T47D (cell line): Measurements from ENCODE around the gene ATMIN.

Experiments used
- DNase-seq, 2 experiments: peaks; one replicate each; pipeline versions ENCODE4 v3.0.0 to v3.0.0-alpha.2; 2011 to 2012; ENCODE audit warnings: low read depth in 1 of 2, low spot score in 1 of 2
- JUND ChIP-seq: IDR thresholded peaks from 2 replicates; pipeline ENCODE4 v1.6.1; 2012; ENCODE audit warnings: low read depth
- in situ Hi-C: cut with HindIII; loops from 2 replicates; pipeline ENCODE4 v1.10.0; 2016; ENCODE audit warnings: low sequenced_read_pairs, low pct_unique_long_range_greater_than_20kb

ATMIN gene

DNA sequence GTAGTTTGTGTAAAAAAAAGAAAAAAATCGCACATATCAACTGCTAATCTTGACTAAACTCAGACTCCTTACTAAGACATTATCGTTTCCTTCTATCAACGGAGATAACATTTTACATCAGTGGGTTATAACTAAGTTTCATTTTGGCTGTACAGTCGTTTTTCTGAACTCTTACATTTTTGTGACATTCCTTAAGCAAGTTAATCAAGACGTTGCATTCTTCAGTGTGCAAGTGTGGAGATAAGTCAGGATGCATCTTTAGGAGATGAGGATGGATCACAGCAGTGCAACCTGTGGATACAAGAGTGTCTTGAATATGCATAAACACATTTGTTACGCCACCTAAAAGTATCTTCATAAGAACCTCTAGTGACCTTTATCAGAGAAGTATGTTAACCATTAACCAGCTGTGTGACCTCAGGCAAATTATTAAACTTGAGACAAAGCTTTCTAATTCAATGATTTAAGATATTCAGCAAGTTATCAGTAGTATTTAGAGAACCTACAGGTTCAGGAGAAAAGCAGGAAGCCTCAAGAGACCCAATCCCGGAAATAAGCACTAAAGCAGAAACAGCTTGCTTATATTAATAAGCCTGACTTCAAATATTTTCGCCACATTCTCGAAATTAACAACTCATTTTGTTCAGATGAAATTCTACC is 38.4 kb upstream of the ATMIN start:
- no peak for TF ChIP-seq JUND
- in situ Hi-C loops: no loop called here
- no peak for DNase-seq

GRCh38 chr16:80997964-80998620 is 37.5 kb upstream of the ATMIN start:
- in situ Hi-C loops: no loop called here
- no peak for DNase-seq
- no peak for TF ChIP-seq JUND

- no peak for DNase-seq
- in situ Hi-C loops: no loop called here
- no peak for TF ChIP-seq JUND
These were observed 34.8 kb upstream of the ATMIN start for GRCh38 chr16:81000873-81001272.

DNA sequence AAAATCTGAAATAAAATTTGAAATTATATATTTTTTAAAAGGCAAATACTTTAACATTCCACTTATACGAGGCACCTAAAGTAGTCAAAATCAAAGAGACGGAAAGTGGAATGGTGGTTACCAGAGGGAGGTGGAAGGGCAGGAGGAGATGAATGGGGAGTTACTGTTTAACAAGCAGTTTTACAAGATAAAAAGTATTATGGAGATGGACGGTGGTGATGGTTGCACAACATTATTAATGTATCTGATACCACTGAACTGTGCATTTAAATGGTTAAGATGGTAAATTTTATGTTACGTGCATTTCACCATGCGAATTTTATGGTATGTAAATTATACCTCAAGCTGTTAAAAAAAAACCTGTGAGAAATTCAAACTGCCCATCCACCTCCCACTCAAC is 34.3 kb upstream of the ATMIN start:
- DNase-seq: no peak
- in situ Hi-C loops: no loop called here
- TF ChIP-seq JUND: no peak

GRCh38 chr16:81003064-81003463 is 32.6 kb upstream of the ATMIN start:
- in situ Hi-C loops: no loop called here
- no peak for TF ChIP-seq JUND
- no peak for DNase-seq

DNA sequence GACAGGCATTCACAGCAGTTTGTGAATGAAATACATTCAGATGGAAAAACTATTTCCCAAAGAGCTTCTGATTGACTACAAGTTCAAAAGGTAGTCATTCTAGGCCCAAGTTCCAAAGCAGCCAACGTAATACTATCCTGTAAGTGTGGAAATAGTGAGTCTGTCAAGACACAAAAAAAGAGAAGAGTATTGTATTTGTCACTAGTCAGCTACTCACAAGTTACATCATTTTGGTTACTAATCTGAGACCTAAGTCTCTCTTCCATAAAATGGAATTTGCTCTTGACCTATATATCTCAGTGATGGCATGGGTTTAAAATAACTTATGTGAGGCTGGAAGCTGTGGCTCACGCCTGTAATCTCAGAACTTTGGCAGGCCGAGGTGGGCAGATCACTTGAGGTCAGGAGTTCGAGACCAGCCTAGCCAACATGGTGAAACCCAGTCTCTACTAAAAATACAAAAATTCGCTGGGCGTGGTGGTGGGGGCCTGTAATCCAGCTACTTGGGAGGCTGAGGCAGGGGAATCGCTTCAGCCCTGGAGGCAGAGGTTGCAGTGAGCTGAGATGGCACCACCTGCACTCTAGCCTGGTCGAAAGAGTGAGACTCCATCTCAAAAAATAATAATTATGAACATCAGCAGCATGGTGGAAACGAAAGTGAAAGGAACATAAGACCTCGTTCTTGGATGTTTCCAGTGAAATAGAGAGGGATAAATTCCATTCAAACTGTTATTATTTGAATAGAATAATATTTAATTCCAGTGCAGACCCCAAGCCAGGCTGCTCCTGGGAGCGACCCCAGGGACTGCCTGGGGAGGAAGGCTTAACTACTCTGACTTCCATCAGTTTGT is 31.8 kb upstream of the ATMIN start:
- DNase-seq: no peak
- in situ Hi-C loops: no loop called here
- no peak for TF ChIP-seq JUND

DNA sequence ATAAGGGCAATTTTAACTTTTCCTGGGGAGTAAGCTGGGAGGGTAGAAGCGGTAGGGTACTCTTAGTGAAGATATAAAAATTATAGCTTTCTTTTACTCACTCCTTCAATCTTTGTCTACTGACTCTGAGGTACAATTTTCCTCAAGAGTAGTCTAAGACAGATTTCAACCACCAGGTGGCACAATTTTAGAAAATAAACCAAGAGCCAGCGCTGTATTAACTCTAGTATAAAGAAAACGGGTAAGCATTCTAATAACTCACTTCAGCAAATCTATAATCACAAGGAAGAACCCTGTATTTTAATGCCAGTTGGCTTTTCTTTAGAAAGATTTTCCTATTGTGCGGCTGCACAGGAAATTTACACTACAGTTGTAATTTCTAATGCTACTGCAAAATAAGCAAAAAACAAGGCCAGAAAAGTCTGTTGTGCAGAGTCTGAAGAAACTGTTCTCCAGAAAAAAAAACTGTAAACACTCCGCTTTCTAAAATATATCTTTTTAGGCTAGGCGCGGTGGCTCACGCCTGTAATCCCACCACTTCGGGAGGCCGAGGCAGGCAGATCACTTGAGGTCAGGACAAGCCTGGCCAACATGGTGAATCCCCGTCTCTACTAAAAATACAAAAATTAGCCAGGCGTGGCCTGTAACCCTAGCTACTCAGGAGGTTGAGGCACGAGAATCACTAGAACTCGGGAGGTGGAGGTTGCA is 30.8 kb upstream of the ATMIN start:
- TF ChIP-seq JUND: no peak
- in situ Hi-C loops: no loop called here
- peak; percentile 24 to 82 for DNase-seq

- in situ Hi-C loops: no loop called here
- peak in 1 of 2 experiments; percentile 40 for DNase-seq
- no peak for TF ChIP-seq JUND
These were observed 30.0 kb upstream of the ATMIN start for GRCh38 chr16:81005610-81006161.

DNA sequence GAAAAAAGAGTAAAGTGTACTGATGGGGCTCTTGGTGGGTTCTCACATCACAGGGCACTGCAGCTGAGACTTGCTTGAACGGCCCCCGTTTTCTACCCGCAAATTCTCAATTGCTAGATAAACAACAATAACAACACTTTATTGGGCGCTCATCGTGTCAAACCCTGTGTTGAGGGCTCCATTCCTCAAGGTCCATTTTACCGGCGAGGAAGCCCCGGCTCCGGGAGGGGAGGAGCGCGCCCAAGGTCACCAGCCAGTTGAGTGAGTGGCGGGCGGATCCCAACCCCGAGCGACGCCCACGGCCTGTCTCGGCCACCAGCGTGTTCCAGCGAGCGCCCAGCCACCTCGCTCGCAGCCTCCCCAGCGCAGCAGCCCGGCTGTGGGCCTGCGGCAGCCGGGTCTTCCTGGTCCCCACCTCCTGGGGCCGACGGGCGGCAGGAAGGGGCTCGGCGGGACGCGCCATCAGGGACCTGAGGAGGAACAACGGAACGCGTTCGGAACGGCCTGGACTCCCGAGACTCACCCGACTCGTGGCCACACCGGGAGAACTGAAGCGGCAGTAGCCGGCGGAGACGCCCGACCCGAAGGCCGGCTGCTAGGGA is 29.3 kb upstream of the ATMIN start:
- DNase-seq: peak; percentile 50 to 82
- no peak for TF ChIP-seq JUND
- in situ Hi-C loops: no loop called here

GRCh38 chr16:81006813-81007695 is 28.6 kb upstream of the ATMIN start, which contains the start of the genes CENPN and CMC2:
CENPN (plus strand) TSS chr16:81007214; CDS start chr16:81011940, 4,726 bp downstream.
CMC2 (minus strand) TSS chr16:81006885; CDS start chr16:80997394, 9,491 bp downstream.
- peak; percentile 96 to 100 for DNase-seq
- no peak; the same call in 1 of the 2 replicates for TF ChIP-seq JUND
- in situ Hi-C loops: no loop called here

DNA sequence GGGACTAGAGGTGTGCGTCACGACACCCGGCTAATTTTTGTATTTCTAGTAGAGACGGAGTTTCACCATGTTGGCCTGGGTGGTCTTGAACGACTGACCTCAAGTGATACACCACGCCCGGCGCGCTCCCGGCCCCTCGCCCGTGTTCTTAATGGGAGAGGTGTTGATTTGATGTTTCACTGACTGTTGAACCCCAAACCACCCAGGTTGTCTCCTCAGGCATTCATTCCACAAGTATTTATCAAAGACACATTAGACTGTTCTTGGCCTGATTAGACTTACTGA is 27.2 kb upstream of the ATMIN start:
- in situ Hi-C loops: no loop called here
- TF ChIP-seq JUND: no peak
- no peak for DNase-seq
